ENCODE data around the gene NUP50.

DNA sequence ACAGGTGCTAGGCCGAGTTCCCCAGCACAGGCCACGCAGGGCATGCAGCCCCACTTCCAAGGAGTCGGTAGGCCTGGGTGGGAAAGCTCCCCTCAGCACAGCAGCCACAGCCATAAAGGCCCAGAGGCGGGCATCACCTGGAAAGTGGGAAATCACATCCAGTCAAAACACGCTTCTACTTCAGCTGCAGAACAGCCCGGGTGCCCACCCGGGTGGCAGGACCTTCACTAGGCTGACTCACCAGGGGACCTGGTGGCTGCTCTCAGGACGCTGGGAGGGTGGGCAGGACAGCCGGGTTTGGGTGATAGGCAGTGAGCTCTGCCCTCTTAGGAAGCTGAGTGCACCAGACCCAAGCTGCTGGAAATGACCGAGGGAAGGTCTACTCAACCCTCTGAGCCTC lies 69.7 kb downstream of the NUP50 start:
- TF ChIP-seq, protein P1, sequence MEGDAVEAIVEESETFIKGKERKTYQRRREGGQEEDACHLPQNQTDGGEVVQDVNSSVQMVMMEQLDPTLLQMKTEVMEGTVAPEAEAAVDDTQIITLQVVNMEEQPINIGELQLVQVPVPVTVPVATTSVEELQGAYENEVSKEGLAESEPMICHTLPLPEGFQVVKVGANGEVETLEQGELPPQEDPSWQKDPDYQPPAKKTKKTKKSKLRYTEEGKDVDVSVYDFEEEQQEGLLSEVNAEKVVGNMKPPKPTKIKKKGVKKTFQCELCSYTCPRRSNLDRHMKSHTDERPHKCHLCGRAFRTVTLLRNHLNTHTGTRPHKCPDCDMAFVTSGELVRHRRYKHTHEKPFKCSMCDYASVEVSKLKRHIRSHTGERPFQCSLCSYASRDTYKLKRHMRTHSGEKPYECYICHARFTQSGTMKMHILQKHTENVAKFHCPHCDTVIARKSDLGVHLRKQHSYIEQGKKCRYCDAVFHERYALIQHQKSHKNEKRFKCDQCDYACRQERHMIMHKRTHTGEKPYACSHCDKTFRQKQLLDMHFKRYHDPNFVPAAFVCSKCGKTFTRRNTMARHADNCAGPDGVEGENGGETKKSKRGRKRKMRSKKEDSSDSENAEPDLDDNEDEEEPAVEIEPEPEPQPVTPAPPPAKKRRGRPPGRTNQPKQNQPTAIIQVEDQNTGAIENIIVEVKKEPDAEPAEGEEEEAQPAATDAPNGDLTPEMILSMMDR (conservative IDR thresholded peaks at IDR 0.05 in 1 of 2, IDR thresholded peaks at IDR 0.05 in 1 of 2; ENCODE audit: extremely low read depth in 1 of 2, insufficient read depth in 1 of 2, low read depth in 1 of 2, low read length in 2 of 2) = no peak
- TF ChIP-seq EZH2 (IDR thresholded peaks at IDR 0.05; ENCODE audit: borderline replicate concordance, low read length) = no peak
